ENCODE measurements around the gene KRTAP4-7. TPM values are rescaled to one million over a fixed set of nuclear protein-coding genes. Genes with fewer than 3 reads are reported as not detected.

KRTAP4-7 gene
- total and polyA plus RNA-seq, 2 experiments from 2014 or later, result not detected

- Mint-ChIP-seq H3K4me1 (no peaks in the 10 kb centered on the region), H3K9me3 (no peaks in the 10 kb centered on the region; the same call in 2 of the 3 replicates), H3K27me3 (ENCODE audit: insufficient read depth, low read depth, poor library complexity) (peaks cover 2% of the 10 kb centered on the region), H3K27ac (no peak overlapping the region), H3K36me3 (ENCODE audit: low read depth) (no peaks in the 10 kb centered on the region), H3K4me3 (no peak overlapping the region)
- Histone ChIP-seq H3K9me2 (ENCODE audit: insufficient read depth) (no peaks in the 10 kb centered on the region), H3K27ac (ENCODE audit: low read depth) (no peak overlapping the region), H2AFZ (no peak overlapping the region), H3K27me3 (ENCODE audit: insufficient read depth) (no peaks in the 10 kb centered on the region), H3K4me1 (ENCODE audit: insufficient read depth) (no peaks in the 10 kb centered on the region), H4K20me1 (replicated peaks; ENCODE audit: insufficient read depth) (no peaks in the 10 kb centered on the region), H3K36me3 (ENCODE audit: insufficient read depth) (no peaks in the 10 kb centered on the region), H3K4me2 (no peak overlapping the region), H3K79me2 (replicated peaks; ENCODE audit: insufficient read depth) (no peaks in the 10 kb centered on the region), H3K4me3 (no peak overlapping the region), H3F3A (replicated peaks; ENCODE audit: low read depth) (no peaks in the 10 kb centered on the region)
- ATAC-seq, result no peak
- DNase-seq (ENCODE audit: low spot score), result no peak
- TF ChIP-seq, protein P1, sequence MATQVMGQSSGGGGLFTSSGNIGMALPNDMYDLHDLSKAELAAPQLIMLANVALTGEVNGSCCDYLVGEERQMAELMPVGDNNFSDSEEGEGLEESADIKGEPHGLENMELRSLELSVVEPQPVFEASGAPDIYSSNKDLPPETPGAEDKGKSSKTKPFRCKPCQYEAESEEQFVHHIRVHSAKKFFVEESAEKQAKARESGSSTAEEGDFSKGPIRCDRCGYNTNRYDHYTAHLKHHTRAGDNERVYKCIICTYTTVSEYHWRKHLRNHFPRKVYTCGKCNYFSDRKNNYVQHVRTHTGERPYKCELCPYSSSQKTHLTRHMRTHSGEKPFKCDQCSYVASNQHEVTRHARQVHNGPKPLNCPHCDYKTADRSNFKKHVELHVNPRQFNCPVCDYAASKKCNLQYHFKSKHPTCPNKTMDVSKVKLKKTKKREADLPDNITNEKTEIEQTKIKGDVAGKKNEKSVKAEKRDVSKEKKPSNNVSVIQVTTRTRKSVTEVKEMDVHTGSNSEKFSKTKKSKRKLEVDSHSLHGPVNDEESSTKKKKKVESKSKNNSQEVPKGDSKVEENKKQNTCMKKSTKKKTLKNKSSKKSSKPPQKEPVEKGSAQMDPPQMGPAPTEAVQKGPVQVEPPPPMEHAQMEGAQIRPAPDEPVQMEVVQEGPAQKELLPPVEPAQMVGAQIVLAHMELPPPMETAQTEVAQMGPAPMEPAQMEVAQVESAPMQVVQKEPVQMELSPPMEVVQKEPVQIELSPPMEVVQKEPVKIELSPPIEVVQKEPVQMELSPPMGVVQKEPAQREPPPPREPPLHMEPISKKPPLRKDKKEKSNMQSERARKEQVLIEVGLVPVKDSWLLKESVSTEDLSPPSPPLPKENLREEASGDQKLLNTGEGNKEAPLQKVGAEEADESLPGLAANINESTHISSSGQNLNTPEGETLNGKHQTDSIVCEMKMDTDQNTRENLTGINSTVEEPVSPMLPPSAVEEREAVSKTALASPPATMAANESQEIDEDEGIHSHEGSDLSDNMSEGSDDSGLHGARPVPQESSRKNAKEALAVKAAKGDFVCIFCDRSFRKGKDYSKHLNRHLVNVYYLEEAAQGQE (IDR thresholded peaks at IDR 0.05; ENCODE audit: unreplicated experiment), result no peak
- TF ChIP-seq EZH2 (IDR thresholded peaks at IDR 0.05; ENCODE audit: low read depth, unreplicated experiment) (no peak), CTCF (conservative IDR thresholded peaks at IDR 0.05; ENCODE audit: low read depth in 2 of 2) (no peak), ZNF114 (CRISPR knock-in tag; IDR thresholded peaks at IDR 0.05) (no peak), JUNB (IDR thresholded peaks at IDR 0.05; ENCODE audit: unreplicated experiment) (no peak), ETS1 (IDR thresholded peaks at IDR 0.05) (no peak), STAT1 (IDR thresholded peaks at IDR 0.05; ENCODE audit: unreplicated experiment) (no peak), POLR2AphosphoS5 (IDR thresholded peaks at IDR 0.05; ENCODE audit: low read depth) (no peak), EZH2phosphoT487 (IDR thresholded peaks at IDR 0.05; ENCODE audit: unreplicated experiment) (no peak), NANOG (IDR thresholded peaks at IDR 0.05; ENCODE audit: borderline replicate concordance) (no peak), CREB1 (CRISPR knock-in tag; IDR thresholded peaks at IDR 0.05; ENCODE audit: low read depth) (no peak), ZNF462 (CRISPR knock-in tag; IDR thresholded peaks at IDR 0.05) (no peak), ZNF331 (CRISPR knock-in tag; IDR thresholded peaks at IDR 0.05; ENCODE audit: low read depth) (no peak)
These were observed 48.0 kb downstream of the KRTAP4-7 start for GRCh38 chr17:41131979-41132378.

Measured in GM23338 (cell line).